ENCODE data around the gene PALM2AKAP2.
"Not testable (repeated sequence)": the region's sequence is repeated elsewhere in the genome, so short reads cannot be mapped to it uniquely, and the experiment has no call there.

PALM2AKAP2 gene

DNA sequence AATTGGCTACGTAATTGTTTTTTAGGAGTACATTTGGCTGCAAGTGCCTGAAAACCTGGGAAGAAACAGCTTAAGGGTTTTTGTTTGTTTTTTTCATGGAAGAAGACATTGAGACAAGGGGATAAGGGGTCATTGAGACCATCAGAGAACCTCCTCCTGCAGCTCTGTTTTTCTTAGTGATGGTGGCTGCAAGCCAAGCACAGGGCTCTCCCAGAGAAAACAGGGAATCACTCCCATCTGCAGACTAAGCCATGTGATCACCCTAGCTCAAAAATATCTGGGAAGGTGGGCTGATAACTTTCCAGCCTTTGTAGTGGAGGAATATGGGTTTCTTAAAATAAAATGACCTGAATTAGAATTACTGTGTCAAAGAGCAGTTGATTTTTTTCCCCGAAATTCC lies 25.1 kb downstream of the PALM2AKAP2 start:
- DNase-seq (ENCODE audit: low spot score), result no peak

DNA sequence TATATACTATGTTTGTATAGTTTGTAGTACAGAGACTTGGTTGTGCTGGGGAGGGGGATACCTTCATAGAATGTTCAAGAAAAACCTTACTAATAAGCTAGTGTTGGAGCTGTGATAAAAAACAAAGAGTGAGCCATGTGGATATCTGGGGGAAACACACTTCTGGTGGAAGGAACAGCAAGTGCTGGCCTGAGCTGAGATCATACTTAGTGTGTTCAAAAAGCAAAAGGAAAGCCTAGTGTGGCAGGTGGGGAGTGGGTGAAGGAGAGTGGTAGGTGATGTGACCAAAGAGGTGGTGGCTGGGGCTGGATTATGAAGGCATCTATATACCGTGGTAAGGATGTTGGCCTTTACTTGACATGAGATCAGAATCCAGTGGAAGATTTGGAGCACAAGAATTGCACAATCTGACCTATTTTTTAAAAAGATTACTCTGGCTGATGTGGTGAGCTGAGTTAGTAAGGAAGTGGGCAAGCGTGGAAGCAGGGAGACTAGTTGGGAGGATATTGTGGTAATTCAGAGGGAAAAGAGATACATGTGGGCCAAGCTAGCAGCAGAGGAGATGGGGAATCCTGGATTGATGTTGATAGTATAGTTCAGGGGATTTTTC lies 26.6 kb downstream of the PALM2AKAP2 start:
- DNase-seq (ENCODE audit: low spot score), result no peak

DNA sequence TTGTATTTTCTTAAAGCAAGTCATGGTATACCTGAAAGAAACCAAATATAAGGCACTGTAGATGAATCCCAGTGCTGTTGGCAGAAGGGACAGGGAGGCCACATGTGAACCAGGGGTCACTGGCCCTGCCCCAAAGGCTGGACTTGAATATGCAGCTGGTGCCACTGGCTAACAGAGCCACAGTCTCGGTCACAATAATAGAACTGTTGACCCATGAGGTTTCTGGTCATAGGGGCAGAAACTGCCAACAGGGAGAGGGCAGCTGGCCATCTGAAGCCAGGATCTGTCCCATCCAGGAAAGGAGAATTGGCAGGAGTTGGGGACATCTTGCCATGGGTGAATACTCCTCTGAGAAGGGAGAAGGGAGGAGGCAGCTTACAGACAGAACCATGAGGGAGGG lies 31.9 kb downstream of the PALM2AKAP2 start:
- no peak for DNase-seq (ENCODE audit: low spot score)

DNA sequence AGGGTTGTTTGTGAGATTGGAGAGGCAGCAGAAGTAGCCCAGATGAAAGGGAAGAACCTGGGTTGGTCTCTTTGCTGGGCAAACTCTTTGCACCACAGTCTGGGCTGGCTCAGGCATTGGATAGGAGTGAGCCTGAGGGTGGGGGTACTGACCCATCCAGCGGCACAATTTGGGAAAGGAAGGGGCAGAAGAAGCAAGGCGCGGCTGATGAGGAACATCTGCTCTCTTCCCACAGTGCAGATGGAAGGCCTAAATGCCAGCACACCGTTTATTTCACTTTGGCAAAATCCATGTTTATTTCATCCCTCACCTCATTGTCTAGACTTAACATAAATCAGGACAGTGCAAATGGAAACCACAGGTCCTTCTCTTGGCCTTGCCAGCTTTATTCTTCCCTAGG lies 32.3 kb downstream of the PALM2AKAP2 start:
- DNase-seq (ENCODE audit: low spot score), result no peak

DNA sequence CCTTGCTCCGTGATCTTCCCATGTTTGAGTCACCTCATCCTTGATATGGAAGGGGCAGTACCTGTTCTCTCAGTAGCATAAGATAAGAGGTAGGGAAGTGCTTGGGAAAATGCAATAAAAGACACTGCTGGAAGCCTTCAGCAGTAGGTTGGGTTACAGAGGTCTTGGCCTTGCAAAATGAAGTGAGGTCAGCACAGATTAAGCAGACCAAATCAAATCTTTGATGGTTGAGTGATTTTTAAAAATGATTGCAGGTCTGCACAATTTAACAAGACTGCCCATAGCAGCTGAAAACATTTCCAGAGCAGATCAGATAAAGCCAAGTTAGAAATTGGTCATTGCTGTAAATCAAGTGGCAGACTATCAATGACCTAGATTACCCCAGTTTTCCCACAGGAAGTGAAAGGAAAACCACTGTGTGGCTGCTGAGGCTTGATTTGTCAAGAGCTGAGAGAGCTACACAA lies 32.9 kb downstream of the PALM2AKAP2 start:
- no peak for DNase-seq (ENCODE audit: low spot score)

DNA sequence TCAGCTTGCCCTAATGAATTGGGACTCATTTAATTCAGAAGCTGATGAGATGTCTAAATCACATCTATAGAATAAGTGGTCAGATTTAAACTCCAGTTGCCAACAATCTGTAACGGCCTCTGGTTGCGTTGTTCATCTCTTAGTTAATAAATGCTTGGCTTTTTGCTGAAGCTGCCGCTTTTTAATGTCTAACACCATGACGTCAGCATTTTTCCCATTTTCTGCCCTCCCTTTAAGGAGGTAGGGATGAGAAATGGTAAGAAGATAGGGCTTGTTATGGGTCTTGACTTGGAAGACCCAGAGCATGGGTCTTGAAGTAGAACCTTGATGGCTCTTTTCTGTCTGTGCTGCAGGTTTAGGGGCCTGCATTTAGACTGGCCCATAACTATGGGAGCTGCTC lies 33.3 kb downstream of the PALM2AKAP2 start:
- no peak for DNase-seq (ENCODE audit: low spot score)

DNA sequence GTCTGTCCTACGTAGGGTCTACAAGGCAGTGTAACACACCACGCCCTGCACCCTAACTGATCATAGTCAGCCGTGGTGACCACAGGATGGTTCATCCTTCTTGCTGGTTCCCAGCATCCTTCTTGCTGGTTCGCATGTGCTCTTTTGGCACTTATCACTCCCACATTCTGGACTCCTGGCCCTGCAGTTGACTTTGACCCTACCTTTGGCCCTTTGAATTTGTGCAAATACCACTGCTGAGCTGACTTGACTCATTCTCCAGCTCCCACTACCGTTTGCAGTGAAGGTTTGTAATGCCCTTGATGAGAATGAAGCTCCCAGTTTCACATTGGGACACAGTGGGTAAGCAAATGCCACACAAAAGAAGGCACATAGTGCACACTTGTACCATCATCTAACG lies 33.8 kb downstream of the PALM2AKAP2 start:
- no peak for DNase-seq (ENCODE audit: low spot score)

DNA sequence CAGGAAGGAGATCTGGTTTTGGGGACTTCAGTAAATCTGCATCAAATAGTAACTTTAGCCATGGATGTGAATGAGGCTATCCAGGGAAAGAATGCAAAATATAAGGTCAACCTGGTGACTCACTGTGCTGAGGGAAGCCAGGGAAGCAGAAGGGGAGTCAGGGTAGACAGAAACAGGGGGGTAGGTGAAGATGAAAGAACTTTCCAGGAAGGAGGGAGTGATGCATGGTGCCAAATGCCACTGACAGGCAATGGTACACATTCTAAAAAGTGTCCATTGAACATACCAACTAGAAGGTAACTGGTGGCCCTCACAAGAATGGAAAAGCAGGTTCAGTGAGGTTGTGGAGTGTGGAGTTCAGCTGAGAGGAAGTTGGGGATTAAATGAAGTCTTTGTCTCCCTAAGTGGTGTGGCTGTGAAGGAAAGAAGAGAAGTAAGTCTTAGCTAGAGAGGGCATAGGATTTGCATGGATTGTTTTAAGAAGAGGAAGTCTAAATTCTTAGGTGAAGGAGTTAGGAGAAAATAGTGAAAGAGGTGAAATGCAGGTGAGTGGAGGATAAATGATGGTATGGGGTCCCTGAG lies 35.5 kb downstream of the PALM2AKAP2 start:
- DNase-seq (ENCODE audit: low spot score), result no peak

DNA sequence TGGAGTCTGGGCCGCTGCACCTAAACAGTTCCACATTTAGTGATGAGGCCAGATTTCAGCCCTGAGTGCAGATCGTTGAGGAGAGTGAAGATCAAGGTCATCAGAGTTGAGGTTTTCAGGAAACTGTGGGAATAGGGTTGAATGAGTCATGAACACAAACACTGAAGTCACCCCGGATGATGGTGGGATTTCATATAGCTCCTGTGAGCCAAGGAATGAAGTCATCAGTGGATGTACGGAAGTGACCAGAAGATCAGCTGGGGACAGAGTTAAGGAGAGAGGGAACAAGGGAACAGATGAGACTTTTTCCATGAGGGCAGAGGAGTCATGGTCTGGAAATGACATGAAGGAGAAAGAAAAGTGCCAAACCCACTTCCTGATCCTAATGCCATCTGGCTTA lies 36.5 kb downstream of the PALM2AKAP2 start:
- DNase-seq (ENCODE audit: low spot score), result peak; percentile 81

DNA sequence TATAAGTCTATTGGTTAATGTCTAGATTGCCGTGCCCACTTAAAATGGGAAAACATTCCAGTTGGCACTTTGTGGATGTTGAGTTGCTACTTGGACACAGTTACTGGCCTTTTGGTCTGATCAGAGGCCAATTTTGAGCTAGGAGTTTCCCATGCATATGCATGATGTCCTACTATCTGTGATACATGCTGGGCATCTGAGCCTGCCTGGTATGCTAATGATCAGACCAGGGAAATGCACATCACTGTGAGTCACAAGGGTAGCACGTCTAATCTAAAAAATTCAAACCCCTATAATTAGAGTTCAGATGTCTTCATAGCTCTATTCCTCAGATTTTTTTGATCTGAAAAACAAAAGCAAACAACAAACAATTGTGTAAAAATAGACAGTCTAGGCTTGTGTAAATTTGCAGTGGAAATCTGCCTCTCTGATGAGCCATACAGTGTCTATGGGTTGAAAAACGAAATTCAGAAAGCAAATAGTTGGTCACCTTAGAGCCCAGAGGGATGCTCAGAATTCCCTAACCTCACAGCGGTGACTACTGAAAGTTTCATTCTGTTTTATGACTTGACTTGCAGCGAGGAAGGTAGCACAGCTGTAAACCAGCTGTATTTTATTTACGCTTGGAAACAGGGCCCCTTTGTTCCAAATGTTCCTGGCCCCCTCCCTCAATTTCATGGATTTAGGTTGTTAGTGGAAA lies 37.3 kb downstream of the PALM2AKAP2 start:
- no peak for DNase-seq (ENCODE audit: low spot score)

DNA sequence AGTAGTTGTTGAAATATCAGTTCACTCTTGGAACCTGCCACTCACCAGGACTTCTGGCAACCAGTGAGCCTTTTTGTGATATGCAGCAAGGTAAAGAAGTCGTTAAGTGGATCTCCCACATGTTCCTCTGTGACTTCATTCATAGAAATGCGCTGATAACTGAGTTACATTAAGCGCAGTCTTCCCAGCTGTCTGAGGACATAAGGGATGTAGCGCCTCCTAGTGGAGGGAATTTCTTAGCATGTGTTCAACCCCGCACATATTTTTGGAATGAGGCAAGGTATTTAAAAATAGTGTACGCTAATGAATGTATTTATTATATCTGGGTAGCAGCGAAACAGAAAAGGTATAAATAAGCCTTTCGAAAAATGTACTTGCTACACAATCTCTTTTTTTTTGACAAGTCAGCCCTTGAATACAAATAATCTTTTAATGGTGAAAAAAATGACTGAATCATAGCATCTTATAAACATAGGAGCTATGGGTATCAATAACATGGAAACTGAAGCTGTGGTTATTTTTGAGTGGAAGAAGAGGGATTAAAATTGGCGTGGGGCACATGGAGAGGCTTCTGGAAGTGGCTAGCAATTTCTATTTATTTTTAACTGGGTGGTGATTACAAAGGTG lies 38.0 kb downstream of the PALM2AKAP2 start:
- DNase-seq (ENCODE audit: low spot score), result peak; percentile 71

DNA sequence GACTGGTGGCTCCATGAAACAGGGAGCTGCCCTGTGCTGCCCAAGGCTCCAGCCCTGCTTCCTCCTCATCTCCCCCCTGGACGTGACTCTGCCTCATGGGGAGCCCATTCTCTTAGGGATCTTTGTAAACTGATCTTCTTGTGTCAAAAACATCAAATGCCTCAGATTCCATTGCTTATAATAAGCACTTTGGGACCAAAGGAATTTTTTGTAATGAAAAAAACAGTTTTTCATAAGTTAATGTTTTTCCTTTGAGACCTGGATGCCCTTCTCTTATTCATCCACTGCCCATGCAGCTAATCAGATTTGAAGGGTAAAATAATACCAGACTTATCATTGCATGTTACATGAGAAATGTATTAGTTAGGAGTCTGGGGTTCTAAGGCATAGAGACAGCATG lies 41.7 kb downstream of the PALM2AKAP2 start:
- DNase-seq (ENCODE audit: low spot score), result no peak

DNA sequence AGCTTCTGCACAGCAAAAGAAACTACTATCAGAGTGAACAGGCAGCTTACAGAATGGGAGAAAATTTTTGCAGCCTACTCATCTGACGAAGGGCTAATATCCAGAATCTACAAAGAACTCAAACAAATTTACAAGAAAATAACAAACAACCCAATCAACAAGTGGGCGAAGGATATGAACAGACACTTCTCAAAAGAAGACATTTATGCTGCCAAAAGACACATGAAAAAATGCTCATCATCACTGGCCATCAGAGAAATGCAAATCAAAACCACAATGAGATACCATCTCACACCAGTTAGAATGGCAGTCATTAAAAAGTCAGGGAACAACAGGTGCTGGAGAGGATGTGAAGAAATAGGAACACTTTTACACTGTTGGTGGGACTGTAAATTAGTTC lies 45.4 kb downstream of the PALM2AKAP2 start:
- not testable (repeated sequence) for DNase-seq (ENCODE audit: low spot score)

DNA sequence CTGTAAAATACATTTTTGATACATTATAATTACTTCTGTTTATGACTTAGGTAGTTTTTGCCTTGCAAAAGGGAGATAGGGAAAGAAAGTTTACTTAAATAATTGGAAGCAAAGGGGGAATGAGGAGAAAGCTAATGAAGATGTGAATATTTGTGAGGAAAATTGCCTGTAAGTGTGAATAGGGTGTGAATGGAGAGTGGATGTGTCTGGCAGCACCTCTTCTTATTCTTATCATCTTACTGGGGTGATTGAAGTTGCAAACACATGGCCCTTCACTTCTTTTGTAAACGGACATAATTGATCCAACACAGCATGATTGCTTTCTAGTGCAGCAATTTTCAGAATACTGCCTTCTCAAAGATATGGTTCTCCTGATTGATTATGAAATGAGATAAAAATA lies 46.6 kb downstream of the PALM2AKAP2 start:
- no peak for DNase-seq (ENCODE audit: low spot score)

DNA sequence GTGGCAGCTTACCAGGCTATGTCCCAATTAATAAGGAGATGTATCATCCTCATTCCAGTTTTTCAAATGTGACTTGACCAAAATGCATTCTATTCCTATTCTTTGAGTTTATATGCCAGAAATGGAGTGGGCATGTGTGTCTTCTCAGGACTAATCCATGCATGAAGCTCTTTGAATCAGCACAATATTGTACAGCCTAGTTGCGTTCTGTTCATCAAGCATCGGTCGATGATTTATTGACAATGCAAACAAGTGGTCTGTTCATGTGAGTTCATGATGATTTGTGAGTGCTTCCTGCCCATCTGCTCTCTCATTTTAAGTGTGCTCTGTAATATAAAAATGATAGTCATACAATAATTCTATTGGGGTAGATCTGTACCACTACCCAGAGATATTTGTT lies 48.3 kb downstream of the PALM2AKAP2 start:
- DNase-seq (ENCODE audit: low spot score), result no peak

Measured in AG08396 (cell line).